NCI-H2029 treated with DMSO at 0.1 percent for 48 hours (cell line): Measurements from ENCODE around the gene SCARB1.

Experiments
- DNase-seq: peaks from one replicate; lab custom pipeline; 2025; lab: John Stamatoyannopoulos, UW

The SCARB1 gene

DNA sequence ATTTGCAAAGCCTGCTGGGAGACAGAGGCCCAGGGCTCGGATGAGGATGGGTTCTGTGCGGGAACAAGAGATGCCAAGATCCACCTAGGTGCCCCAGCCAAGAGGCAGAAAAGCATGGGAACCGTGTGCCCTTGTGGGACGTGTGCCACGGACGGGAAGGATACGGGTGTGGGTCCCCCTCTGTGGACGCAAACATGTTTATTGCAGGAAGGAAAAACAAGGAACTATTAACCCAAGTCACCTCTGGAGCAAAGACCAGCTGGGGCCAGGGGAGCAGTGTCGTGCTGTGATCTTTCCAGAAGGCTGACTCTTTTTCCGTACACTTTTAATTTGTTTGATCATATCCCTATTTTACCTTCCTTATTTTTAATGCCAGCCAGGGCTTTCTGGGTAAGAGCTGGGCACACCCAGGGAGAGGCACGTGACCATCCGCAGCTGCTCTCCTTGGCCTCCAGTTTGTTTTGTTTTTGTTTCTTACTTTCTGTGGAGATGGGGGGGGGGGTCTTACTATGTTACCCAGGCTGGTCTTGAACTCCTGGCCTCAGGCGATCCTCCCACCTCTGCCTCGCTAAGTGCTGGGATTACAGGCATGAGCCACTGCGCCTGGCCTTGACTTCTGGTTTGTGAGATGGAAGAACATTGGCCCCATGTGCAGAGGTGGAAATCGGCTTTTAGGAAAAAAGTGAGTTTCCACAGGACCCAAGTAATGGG is 20.7 kb downstream of the SCARB1 start:
- DNase-seq, result no peak

DNA sequence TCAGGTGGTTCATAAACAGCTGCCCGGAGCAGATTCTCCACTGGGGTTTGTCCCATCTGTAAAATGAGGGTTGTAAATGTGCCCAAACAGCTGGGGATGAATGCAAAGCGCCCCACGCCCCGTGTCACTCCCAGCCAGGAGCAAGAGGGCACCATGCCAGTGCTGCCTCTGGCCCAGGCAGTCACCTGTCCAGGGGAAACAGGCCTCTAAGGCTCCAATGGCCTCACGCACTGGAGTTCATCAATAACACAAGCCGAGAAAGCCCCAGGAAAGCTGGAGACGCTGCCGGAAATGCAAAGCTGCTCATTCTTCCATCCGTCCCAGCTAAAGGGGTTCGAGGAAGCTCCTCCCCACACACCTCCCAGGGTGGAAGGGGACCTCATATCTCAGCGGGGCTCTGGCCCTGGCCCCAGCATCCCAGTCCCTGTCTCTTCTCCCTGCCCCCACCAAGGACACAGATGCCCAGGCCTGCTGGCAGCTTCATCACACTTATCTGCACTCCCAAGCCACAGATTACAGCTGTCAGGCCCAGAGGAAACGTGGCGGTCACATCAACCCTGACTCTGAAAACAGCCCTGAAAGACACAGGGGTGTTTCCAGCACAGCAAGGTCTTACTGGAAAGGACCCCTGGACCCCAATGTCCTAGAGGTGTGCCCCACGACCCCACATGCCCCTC is 21.5 kb downstream of the SCARB1 start:
- no peak for DNase-seq

DNA sequence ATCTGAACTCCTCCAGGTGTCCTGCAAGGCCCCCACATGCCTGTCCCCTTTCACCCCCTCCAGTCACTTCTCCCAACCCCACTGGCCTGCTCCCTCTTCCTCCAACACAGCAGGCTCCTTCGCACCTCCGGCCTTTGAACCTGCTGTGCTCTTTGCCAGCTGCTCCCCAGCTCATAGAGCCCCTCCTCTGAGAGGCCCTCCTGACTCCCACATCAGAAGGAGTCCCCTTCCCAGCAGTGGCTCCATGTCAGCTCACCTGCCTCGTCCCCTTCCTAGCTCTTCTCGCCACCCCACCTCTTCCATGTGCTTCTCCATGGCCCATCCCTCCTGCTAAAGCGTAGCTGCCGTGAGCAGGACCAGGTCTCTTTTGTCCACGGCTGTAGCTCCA is 22.1 kb downstream of the SCARB1 start:
- DNase-seq, result no peak

DNA sequence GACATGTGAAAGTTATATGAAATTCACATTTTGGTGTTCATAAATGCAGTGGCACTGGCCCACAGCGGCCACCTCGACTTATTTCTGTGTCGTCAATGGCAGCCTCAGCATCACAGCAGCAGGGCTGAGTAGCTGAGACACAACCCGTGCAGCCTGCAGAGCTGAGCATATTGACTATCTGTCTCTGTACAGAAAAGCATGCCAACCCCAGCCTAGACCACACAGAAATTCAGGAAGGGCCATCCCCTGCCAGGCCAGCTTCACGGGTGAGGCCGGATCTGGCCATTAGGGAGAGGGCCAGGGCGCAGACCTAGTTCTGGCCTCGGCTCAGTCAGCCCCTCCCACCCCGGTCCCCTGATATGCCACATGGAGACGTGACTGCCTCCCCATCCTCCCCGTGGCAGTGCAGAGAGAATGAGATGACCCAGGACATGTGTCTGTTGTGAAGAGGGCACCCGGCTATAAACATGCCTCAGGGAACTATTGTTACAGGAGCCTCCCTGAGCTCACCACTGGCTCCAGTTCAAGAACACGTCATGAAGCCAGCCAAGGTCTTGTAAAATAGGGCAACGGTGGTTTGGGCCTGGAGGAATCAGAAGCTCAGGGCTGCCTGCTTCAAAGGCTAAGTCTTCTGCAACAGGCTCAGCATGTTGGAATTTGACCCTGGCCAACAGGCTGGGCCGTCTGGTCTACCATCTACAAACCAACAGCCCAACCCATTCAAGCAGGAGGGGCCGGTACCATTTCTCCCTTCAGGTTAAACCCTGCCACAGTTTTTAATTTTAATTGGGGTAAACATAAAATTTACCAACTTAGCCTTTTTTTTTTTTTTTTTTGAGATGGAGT is 25.5 kb downstream of the SCARB1 start:
- peak; percentile 85 for DNase-seq

DNA sequence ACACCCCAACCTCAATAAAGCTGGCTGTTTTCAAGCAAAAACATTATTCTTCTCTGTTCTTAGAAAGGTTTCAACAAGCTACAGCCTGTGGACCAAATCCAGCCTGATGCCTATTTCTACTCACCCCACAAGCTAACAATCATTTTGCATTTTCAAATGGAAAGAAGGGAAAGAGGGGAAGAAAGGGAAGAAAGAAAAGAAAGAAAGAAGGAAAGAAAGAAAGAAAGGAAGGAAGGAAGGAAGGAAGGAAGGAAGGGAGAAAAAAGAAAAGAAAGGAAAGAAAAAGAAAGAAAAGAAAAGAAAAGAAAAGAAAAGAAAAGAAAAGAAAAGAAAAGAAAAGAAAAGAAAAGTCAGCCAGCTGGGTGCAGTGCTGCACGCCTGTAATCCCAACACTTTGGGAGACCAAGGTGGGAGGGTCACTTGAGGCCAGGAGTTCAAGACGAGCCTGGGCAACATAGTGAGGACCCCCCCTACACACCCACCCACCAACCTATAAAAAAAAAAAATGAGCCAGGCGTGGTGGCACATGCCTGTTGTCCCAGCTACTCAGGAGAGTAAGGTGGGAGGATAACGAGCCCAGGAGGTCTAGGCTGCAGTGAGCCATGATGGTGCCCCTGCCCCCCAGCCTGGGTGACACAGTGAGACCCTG is 26.3 kb downstream of the SCARB1 start:
- DNase-seq, result no peak

DNA sequence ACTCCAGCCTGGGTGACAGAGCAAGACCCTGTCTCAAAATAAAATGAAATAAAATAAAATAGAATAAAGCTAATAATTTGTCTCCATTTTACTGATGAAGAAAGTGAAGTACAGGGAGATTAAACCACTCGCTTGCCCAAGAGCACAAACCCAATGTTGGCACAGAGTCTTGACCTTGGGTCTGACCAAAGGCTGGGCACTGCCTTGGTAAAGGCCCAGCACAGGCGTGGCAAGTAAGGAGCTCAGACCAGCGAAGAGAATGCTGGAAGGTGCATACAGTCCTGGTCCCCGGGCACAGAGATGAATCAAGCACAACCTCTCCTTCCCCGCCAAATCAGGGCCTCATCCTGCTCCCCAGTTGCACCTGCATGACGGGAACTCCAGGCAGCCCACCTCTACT is 26.9 kb downstream of the SCARB1 start:
- DNase-seq, result no peak

DNA sequence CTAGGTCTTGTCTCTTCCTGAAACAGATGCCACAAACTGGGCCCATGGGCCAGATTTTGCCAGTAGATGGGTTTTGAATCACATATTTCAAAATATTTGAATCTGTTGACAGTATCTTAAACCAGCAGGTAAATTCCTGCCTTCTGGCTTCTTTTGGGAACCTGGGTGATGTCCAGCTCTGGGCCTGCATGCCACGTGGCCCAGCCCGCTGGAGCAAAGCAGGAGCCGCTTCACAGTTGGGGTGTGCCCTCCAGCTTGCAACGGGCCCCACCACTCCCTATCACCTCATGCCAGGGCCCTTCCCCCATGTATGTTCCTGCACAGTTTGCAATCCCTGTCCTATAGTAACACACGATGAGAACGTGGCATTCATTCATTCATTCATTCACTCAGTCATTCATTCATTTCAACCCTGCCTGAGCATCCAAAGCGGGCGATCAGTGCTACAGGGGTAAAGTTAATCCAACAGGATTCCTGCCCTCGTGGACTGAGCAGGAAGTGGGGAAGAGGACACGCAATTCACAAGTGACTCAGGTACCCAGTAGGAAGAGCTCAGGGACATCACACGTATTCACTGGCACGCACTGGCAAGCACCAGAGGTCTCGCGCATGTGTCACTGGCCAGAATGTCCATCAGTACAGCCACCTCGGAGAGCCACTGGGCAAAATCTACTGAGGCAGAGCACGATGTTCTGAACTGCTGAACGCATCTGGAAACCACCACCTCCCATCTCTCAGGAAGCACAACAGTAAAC is 27.8 kb downstream of the SCARB1 start:
- DNase-seq, result no peak

DNA sequence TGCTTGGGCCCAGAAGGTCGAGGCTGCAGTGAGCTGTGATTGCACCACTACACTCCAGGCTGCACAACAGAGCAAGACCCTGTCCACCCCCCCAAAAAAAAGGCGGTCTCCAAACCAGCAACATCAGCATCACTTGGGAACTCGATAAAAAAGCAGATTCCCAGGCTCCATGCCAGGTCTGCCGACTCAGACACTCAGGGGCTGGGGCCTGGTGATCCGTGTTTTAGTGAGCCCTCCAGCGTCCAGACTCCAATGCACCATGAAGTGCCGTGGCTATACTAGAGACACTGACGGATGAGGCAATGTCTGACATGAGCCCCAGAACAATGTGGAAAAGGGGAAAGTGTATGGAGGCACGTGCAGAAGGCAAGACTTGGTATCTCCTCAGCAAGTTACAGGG is 28.8 kb downstream of the SCARB1 start:
- no peak for DNase-seq

DNA sequence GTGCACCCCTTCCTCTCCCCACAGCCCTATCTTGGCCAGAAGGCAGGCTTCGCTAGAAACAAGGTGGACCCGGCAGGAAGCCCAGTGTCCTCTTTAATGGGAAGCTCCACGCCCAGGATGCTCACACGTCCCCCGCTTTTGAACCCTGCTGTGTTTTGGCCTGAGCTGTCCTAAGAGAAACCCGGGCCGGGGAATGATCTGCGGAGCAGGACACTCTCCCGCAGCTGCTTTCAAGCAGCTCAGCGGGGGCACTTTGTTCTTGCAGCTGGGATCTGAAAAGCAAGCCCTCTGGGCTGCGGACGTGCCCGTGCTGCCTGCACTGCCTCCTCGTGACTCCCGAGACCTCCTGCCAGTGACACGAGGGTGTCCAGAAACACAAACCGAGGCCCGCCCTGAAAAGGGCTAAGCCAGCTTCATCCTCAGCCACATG is 30.0 kb downstream of the SCARB1 start:
- no peak for DNase-seq

DNA sequence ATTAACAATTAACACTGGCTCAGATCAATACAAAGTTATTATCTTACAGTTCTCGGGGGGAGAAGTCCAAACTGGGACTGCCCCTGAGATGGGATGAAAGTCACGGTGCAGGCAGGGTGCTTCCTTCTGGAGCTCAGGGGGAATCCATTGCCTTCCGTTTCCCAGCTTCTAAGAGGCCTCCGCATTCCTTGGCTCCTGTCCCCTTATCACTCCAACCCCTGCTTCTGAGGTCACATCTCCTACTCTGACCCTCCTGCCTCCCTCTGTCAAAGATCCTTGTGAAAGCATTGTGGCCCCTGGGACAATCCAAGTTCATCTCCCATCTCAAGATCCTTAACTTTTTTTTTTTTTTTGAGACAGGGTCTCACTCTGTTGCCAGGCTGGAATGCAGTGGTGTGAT is 30.8 kb downstream of the SCARB1 start:
- DNase-seq, result no peak

DNA sequence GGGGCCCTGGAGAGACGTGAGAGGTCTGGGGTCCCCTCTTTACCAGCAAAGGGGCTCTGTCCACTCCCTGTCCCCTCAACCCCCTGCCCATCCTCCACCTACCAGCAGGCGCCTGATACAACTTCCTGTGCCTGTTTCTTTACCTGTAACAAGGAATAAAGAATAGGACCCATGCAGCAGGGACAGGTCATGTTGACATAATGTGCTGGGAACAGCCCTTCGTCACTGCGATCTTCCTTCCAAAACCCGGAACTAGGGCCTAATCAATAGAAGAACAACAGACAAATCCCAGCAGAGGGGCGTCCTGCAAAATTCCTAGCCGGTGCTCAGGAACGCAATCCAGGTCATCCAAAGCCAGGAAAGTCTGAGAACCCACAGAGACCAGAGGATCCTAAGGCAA is 32.1 kb downstream of the SCARB1 start:
- no peak for DNase-seq

DNA sequence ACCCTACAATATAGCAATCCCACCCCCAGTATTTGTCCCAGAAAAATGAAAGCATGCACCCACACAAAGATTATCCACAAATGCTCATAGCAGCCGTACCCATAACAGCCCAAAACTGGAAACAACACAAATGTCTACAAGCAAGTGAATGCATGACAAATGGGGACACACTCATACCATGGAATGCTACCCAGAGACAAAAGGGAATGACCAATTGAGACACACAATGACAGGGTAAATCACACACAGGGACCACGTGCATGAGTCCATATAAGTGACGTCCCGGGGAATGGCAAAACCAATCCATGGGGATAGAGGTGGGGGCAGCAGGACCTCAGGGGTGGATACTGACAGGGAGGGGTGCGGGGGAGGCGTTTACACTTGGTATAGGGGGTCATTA is 33.4 kb downstream of the SCARB1 start:
- no peak for DNase-seq

DNA sequence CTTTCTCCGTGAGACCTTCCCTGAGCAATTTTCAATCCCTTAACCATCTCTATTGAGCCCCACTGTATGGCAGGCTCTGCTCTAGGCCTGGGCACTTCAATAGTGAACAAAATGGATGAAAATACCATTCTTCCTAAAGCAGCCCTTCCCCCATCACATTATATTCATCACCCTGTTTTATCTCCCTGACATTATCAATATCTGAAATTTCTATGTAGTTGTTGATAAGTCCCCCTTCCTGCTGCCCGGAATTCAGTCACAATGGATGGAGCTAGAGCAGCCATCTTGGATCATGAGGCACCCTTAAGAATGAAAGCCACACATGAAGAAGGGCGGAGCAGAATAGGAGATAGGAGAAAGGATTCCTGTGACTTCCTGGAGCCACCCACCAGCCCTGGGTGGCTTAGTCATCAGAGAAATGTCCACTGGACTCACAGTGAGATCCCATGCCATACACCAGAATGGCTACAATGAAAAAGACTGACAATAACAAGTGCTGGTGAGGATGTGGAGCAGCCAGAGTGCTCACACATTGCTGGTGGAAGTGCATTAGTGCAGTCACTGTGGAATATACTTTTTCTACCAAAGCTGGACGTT is 33.9 kb downstream of the SCARB1 start:
- DNase-seq, result no peak

DNA sequence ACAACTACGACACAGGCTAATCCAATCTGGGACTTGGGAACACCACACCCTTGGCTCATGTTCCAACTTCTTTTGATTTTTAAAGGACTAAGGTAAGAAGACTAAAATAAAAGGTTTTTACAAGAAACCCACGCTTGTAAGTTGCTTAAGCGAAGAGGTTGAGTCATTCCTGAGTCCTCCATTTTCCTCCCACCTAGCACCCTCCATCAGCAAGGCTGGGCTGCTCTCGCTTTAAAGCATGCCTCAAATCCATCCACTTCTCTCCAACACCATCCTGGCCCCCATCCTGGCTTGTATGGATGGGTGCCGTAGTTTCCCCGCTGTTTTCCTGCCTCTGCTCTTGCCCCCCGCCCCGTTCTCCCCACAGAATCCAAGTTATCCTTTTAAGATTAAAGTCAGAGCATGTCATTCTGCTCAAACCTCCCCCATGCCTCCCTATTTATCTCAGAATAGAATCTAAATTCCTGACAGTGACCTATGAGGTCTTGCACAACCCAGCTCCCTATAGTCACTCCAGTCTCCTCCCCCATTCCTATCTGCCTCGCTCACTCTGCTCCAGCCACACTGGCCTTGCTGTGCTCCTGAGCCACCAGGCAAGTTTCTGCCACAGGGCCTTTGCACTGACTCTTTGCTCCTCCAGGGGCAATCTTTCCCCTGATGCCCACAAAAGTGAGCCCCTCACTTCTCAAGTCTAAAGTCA is 34.5 kb downstream of the SCARB1 start:
- no peak for DNase-seq

DNA sequence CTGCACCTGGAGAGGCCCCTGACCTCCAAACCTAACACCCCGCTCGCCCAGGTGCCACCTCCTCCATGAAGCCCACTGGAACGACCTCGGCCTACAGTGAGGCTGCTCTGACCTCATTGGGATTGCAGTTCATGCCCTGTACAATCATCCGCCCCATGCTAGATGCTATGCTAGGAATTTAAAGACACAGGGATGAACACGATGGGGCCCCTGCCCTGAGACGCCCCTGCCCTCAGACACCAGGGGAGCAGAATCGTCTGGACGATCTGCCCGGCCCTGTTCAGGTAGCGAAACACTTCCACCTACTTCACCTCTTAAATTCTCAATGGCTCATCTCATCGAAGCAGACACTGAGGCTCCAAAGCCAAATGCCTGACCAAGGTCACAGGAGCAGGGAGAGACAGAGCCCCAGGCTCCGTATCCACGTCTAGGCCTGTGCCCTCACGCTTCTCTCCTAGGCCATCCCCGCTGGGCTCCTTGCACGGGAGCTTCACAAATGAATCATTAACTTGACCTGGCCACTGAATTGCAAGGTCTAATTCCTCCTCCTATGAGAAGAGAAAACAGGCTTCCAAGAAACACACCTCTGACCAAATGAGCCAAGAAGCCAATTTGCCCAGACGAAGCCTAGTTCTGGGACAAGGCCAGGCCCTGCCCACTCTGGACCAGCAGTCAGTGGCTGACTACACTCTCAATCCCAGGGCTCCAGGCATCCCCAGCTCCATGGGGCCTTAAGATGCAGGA is 35.2 kb downstream of the SCARB1 start:
- no peak for DNase-seq

DNA sequence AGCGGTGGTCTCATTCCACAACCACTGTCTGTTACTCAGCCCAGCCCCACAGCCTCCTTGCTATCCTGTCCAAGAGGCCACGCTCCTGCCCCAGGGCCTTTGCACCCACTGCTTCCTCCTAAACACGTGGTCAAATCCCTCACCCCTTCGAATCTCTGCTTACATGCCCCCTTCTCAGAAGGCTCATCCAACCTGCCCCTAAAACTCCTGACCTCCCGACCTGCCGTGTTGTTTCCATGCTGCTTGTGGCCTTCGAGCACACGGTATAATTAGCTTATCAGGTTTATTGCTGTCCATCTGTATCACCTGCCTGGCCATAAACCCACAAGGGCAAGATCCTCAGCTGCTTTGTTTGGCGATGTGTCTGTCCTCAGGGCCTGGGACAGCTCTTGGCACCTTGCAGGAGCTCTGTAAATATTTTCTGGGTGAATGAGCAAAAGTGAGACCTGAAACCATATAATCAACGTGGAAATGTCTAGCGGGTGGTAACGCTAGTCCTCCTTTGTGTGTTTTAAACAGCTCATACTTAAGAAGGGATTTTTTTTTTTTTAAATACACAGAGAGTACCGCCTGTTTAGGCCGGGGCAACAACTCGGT is 36.0 kb downstream of the SCARB1 start:
- DNase-seq, result peak; percentile 22

DNA sequence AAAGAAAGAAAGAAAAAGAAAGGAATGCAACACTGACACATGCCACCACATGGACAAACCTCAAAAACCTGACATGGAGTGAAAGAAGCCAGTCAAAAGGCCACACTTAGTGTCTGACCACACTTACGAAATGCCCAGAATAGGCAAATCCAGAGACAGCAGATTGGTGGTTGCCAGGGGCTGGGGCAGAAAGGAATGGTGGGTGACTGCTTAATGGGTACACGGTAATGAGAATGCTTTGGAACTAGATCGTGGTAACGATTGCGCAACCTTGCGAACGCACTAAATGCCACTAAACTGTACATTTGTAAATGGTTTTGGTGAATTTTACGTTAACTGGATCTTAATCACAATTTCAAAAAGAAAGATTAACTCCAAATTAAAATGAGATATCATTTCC is 39.5 kb downstream of the SCARB1 start:
- DNase-seq, result no peak

DNA sequence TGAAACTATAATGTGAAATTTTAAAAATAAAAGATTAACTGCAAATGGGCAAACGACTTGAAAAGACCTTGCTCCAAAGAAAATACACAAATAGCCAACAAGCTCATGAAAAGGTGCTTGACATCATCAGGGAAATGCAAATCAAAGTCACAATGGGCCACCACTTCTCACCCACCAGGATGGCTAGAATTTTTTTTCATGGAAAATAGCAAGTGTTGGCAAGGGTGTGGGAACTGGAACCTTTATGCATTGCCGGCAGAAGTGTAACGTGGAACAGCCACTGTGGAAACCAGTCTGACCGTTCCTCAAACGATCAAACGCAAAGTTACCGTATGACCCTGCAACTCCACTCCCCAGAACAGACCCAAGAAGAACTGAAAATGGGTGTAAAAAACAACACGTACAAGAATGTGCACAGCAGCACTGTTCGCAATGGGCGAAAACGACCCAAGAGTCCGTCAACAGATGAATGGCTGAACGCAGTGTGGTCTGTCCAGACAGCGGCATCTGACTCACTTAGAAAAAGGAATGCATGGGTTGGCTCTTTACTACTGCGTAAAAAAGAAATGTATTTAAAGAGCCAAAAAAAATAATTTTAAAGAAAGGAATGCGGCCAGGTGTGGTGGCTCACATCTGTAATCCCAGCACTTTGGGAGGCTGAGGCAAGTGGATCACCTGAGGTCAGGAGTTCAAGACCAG is 40.2 kb downstream of the SCARB1 start:
- DNase-seq, result no peak

DNA sequence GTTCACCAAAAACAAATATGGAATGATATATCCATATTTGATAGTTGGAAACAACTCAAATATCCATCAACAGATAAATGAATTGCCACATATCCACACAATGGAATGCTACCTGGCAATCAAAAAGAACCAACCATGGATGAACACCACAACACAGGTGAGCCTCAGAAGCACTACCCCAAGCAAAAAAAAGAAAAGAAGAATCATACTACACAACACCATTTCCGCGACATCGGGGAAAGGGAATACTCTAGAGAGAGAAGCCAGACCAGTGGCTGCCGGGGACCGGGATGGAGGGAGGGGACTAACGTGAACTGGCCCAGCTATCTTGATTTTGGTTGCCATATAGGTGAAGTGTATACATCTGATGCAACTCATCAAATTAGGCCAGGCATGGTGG is 41.4 kb downstream of the SCARB1 start:
- DNase-seq, result no peak
